Effector memory CD8-positive, alpha-beta T cell (primary cell): ENCODE data around the gene ADAM33.

Experiments
- ATAC-seq: fragments of 150-1000 bp; cut with Tn5 transposase; replicated peaks from 2 replicates; pipeline ENCODE4 v1.10.0; 2021; ENCODE audit warnings: mild to moderate bottlenecking, moderate library complexity
- DNase-seq, 3 experiments: peaks; one replicate each; pipeline ENCODE4 v3.0.0; 2021
- H3K27ac Mint-ChIP-seq, 2 donors: one replicate each; pipeline ENCODE4 v1.8.0; 2022; ENCODE audit warnings: mild to moderate bottlenecking in 2 of 2, mixed read lengths in 2 of 2, moderate library complexity in 2 of 2
- H3K27me3 Mint-ChIP-seq, 2 donors: one replicate each; pipeline ENCODE4 v1.8.0; 2022; ENCODE audit warnings: mixed read lengths in 2 of 2
- H3K36me3 Mint-ChIP-seq: one replicate; pipeline ENCODE4 v1.8.0; 2022; ENCODE audit warnings: mild to moderate bottlenecking, moderate library complexity, mixed read lengths; ENCODE audit not compliant: insufficient read depth
- H3K4me1 Mint-ChIP-seq, 2 donors: one replicate each; pipeline ENCODE4 v1.8.0; 2022; ENCODE audit warnings: low read depth in 2 of 2, mixed read lengths in 2 of 2
- H3K4me3 Mint-ChIP-seq, 2 donors: one replicate each; pipeline ENCODE4 v1.8.0; 2022; ENCODE audit warnings: mild to moderate bottlenecking in 2 of 2, mixed read lengths in 2 of 2, moderate library complexity in 2 of 2
- H3K9me3 Mint-ChIP-seq, 2 donors: one replicate each; pipeline ENCODE4 v1.8.0; 2022; ENCODE audit warnings: mixed read lengths in 2 of 2
- total RNA-seq, 9 experiments: gene quantifications; one replicate each; lab custom pipeline; 2026; lab: John Stamatoyannopoulos, UW

Gene ADAM33, protein sequence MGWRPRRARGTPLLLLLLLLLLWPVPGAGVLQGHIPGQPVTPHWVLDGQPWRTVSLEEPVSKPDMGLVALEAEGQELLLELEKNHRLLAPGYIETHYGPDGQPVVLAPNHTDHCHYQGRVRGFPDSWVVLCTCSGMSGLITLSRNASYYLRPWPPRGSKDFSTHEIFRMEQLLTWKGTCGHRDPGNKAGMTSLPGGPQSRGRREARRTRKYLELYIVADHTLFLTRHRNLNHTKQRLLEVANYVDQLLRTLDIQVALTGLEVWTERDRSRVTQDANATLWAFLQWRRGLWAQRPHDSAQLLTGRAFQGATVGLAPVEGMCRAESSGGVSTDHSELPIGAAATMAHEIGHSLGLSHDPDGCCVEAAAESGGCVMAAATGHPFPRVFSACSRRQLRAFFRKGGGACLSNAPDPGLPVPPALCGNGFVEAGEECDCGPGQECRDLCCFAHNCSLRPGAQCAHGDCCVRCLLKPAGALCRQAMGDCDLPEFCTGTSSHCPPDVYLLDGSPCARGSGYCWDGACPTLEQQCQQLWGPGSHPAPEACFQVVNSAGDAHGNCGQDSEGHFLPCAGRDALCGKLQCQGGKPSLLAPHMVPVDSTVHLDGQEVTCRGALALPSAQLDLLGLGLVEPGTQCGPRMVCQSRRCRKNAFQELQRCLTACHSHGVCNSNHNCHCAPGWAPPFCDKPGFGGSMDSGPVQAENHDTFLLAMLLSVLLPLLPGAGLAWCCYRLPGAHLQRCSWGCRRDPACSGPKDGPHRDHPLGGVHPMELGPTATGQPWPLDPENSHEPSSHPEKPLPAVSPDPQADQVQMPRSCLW
- total RNA-seq: 0 to 0.12 (median 0) reads per million in 9 experiments

DNA sequence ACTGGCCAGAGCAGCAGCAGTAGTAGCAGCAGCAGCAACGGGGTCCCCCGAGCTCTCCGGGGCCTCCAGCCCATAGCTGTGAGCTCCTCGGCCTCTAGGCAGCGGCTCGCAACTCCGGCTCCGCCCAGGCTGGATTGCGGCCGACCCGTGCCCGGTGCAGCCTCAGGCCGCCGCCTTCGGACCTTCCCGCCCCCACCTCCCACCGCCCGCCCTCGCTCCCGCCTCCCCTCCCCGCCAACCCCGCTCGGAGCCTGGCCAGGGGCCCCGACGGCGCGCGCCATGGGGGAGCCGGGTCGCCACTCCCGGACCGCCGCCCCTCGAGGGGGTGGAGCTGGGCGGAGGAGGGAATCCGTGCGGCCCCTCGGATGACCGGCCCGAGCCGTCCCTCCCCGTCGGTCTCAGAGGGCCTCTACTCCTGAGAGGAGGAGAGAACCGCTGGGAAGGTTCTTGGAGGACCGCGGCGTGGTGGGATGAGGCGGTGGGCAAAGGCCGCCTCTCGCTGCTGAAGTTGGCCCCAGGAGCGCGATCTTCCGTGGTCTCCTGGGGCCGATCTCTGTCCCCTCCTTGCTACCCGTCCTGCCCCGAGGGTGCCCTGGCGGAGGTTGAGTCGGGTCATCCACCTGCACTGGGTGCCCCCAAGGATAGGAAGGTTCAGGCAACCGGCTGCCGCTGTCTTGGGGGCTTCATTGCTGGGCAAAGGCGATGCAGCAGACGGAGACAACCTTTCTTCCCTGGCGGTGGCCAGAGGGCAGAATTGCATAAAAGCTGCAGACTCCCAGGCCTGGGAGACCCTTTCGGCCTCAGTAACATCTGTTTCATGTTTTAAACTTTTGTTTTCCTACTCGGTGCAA lies at the start of gene ADAM33:
Gene ADAM33 (minus strand): TSS at position 80 of the 851 bp plus-strand sequence. CDS start 6 bp downstream, at position 74.
- peak within 1 kb of the TSS in 1 of 2 donors; percentile 30 for H3K4me3 Mint-ChIP-seq
- no peak within 1 kb of the TSS for H3K27ac Mint-ChIP-seq
- H3K36me3 Mint-ChIP-seq: no peaks in the 10 kb centered on the region
- peaks cover 69 to 91% of the 10 kb centered on the region in 2 donors for H3K27me3 Mint-ChIP-seq
- H3K9me3 Mint-ChIP-seq: no peaks in the 10 kb centered on the region
- peaks cover 0 to 4% of the 10 kb centered on the region in 2 donors for H3K4me1 Mint-ChIP-seq
- DNase-seq (no peak), ATAC-seq (no peak)

DNA sequence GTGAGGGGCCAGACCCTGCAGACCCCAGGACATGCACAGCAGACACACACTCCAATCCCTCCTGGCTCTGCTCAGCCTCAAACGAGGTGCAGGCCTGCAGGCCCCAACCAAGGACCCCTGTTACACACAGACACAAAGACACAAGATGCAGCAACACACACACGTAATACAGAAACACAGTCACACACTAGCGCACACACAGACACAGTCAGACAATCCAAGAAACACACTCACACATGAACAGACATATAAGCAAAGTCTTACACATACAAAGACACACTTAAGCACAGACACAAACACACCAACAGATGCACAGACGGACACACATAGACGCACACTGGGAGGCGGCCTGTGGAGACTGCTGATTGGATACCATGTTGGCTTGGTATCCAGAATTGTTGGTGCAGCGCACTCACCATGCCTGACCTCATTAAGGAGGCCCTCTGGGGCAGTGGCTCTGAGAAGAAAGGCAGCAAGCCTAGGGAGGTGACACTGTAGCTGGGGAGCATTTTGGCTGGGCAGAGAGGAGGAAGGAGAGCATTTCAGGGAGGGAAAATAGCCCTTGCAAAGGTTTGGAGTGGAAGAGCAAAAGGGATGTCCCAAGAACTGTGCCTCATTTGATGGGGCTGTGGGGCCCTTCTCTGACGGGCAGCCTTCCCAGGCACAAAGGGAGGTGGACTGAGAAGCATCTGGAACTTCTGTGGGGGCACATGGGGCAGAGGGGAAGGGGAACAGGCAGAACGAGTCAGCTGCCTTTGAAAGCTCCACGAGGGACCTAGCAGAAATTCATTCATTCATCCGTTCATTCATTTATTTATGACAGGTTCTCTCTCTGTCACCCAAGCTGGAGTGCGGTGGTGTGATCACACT lies 49.2 kb upstream of the ADAM33 start:
- H3K4me3 Mint-ChIP-seq: no peak overlapping the region
- H3K27ac Mint-ChIP-seq: no peak overlapping the region
- no peak for ATAC-seq
- H3K4me1 Mint-ChIP-seq: peaks cover 0 to 3% of the 10 kb centered on the region in 2 donors
- H3K9me3 Mint-ChIP-seq: no peaks in the 10 kb centered on the region
- peaks cover 53 to 79% of the 10 kb centered on the region in 2 donors for H3K27me3 Mint-ChIP-seq
- peaks cover 6% of the 10 kb centered on the region for H3K36me3 Mint-ChIP-seq
- DNase-seq: no peak

DNA sequence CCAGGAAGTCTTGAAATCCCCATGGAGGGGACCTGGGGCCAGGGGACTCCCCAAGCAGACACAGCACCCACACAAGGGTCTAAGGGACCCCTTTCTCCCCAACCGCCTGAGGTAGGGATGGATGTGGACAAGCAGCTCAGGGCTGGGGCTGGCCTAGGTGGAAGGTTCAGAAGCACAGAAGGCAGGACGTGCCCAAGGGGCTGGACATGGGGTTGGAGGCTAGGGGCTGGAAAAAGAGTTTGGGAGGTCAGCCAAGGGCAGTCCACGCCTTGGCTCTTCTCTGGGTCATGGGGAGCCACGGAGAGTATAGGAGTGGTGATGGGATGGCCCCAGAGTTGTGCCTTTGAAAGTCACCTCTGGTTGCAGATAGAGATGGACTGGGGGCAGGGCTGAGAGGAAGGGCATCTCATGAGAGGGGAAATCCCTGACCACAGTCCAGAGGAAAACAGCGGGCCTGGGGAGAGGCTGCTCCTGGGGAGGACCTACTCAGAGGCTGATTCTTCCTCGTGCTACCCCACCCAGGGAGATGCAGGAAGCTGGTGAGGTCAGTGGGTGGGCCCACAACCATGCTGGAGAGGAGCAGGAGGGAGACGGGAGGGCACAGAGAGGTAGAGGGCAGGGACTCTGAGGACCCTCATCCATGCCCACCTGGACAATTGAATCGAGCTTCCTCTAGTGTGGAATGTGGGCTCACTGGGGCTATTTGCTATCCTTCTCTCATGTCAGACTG lies 48.2 kb upstream of the ADAM33 start:
- DNase-seq (no peak), ATAC-seq (no peak)
- Mint-ChIP-seq H3K4me3 (no peak overlapping the region), H3K27ac (no peak overlapping the region), H3K27me3 (peaks cover 59 to 86% of the 10 kb centered on the region in 2 donors), H3K4me1 (peaks cover 0 to 3% of the 10 kb centered on the region in 2 donors), H3K36me3 (peaks cover 6% of the 10 kb centered on the region), H3K9me3 (no peaks in the 10 kb centered on the region)

DNA sequence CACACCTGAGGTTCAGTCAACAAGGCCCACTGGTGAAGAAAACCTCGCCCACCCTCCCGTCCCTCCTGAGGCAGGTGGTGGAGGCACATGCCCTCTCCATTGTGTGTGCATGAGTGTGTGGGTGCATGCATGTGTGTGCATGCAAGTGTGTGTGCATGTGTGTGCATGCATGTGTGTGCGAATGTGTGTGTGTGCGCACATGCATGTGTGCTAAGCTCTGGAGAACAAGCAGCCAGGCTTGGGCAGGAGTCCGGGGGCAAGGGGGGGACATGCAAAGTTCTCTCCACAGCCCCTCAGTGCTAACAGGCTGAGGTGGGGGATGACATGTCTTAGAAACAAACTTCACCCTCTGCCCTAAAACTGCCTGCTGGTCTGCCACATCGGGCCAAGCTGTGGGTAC lies 47.6 kb upstream of the ADAM33 start:
- no peaks in the 10 kb centered on the region for H3K9me3 Mint-ChIP-seq
- H3K4me3 Mint-ChIP-seq: no peak overlapping the region
- no peak overlapping the region for H3K27ac Mint-ChIP-seq
- H3K4me1 Mint-ChIP-seq: peaks cover 0 to 3% of the 10 kb centered on the region in 2 donors
- ATAC-seq: no peak
- H3K36me3 Mint-ChIP-seq: peaks cover 6% of the 10 kb centered on the region
- DNase-seq: no peak
- H3K27me3 Mint-ChIP-seq: peaks cover 64 to 88% of the 10 kb centered on the region in 2 donors

DNA sequence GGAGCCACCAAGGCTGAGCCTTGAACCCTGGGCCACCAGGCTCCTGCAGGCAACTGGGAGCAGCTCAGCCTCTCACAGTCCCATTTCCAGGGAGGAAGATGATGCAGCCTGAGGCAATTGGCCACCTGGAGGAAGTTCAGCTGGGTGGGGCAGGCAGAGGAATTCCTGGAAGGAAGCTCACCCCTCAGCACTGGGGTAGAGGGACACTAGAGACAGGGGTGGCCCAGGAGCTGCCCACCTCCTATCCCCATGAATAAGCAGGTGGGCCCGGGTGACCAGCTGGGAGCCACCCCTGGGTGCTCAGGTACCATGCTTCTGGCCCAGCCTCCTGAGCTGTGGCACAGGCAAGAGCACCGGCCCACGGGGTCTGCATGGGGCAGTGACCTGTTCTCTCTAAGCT lies 47.1 kb upstream of the ADAM33 start:
- Mint-ChIP-seq H3K4me1 (peaks cover 0 to 3% of the 10 kb centered on the region in 2 donors), H3K27ac (no peak overlapping the region), H3K36me3 (peaks cover 6% of the 10 kb centered on the region), H3K9me3 (no peaks in the 10 kb centered on the region), H3K4me3 (no peak overlapping the region), H3K27me3 (peaks cover 69 to 85% of the 10 kb centered on the region in 2 donors)
- ATAC-seq: no peak
- DNase-seq: no peak

DNA sequence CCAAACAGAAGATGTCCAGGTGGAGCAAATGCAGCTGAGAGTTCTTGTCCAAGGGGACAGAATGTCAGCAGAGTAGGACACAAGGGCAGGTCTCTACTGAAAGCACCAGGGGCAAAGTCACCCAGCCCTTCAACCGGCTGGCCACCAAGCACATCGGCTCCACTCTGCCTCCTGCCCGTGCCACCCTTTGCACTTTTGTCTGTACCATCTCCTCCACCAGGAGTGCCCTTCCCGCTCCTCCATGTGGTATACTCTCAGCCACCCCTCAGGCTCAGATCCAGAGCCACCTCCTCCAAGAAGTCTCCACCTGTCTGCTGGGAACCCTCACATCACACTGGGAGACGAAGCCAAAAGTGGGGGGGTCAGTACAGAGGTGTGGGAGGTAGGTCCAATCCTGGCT lies 46.5 kb upstream of the ADAM33 start:
- DNase-seq (no peak), ATAC-seq (no peak)
- H3K4me1 Mint-ChIP-seq: peaks cover 0 to 3% of the 10 kb centered on the region in 2 donors
- H3K9me3 Mint-ChIP-seq: no peaks in the 10 kb centered on the region
- no peak overlapping the region for H3K27ac Mint-ChIP-seq
- H3K36me3 Mint-ChIP-seq: peaks cover 5% of the 10 kb centered on the region
- no peak overlapping the region for H3K4me3 Mint-ChIP-seq
- H3K27me3 Mint-ChIP-seq: peaks cover 68 to 81% of the 10 kb centered on the region in 2 donors

DNA sequence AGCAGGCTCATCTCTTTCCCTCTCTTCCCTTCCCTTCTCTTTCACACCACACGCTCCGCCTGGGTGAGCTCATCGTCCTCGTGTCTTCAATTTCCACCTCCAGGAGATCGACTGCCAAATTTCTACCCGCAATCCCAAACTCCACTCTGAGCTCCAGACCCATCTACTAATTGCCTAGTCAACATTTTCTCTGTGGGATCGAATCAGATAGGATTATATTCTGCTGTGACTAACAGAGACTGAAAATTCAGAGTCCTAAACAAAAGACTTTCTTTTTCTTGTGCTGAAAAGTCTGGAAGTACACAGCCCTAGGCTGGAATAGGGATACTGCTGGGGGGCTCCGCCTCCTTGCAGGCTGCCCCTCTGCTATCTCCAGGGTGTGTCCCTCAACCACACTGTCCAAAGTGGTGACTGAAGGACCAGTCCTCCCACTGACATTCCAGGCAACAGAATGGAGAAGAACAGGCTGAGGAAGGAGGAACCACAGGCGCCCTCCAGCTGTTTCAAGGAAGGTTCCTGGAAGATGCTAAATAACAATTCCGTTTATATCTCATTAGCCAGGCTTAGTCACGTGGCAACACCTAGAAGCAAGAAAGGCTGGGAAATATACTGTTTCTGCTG lies 45.7 kb upstream of the ADAM33 start:
- no peaks in the 10 kb centered on the region for H3K36me3 Mint-ChIP-seq
- no peaks in the 10 kb centered on the region for H3K9me3 Mint-ChIP-seq
- DNase-seq (no peak), ATAC-seq (no peak)
- H3K4me3 Mint-ChIP-seq: no peak overlapping the region
- H3K4me1 Mint-ChIP-seq: peaks cover 0 to 3% of the 10 kb centered on the region in 2 donors
- no peak overlapping the region for H3K27ac Mint-ChIP-seq
- H3K27me3 Mint-ChIP-seq: peaks cover 68 to 82% of the 10 kb centered on the region in 2 donors

DNA sequence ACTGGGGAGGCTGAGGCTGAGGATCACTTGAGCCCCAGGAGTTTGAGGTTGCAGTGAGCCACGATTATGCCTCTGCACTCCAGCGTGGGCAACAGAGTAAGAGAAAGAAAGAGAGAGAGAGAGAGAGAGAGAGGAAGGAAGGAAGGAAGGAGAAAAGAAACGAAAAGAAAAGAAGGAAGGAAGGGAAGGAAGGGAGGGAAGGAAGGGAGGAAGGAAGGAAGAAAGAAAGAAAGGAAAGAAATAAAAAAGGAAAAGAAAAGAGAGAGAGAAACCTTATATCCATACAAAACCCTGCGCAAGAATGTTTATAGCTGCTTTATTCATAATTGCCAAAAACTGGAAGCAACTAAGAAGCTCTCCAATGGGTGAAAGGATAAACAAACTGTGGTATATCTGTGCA lies 42.5 kb upstream of the ADAM33 start:
- Mint-ChIP-seq H3K9me3 (no peaks in the 10 kb centered on the region), H3K36me3 (peaks cover 3% of the 10 kb centered on the region), H3K4me3 (no peak overlapping the region), H3K4me1 (peaks cover 0 to 1% of the 10 kb centered on the region in 2 donors), H3K27ac (no peak overlapping the region), H3K27me3 (peaks cover 68 to 80% of the 10 kb centered on the region in 2 donors)
- DNase-seq (no peak), ATAC-seq (no peak)

DNA sequence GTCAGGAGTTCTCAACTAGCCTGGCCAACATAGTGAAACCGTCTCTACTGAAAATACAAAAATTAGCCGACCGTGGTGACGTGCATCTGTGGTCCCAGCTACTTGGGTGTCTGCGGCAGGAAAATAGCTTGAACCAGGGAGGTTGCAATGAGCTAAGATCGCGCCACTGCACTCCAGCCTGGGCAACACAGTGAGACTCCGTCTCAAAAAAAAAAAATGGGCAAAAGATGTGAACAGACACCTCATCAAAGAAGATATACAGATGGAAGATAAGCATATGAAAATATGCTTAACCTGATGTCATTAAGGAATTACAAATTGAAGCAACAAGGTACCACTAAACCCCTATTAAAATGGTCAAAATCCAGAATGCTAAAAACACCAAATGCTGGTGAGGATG lies 41.5 kb upstream of the ADAM33 start:
- no peak for ATAC-seq
- Mint-ChIP-seq H3K27me3 (peaks cover 65 to 75% of the 10 kb centered on the region in 2 donors), H3K9me3 (no peaks in the 10 kb centered on the region)

DNA sequence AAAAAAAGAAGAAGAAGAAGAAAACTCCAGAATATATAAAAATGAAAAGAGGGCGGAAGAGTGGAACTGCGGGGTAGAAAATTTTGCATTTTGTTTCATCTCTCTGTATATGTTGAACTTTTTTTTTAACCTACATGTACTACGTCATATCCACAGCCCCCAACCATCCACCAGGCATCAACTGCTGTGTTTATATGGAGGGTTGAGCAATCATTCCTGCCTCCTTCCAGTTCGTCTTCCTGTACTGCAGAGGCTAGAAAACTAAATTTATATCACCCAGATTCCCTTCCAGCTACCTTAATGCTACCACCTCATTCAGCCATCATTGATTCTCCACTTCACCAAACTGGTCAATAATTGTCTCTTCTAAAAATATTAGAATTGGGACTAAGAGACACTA lies 40.1 kb upstream of the ADAM33 start:
- Mint-ChIP-seq H3K9me3 (no peaks in the 10 kb centered on the region), H3K4me3 (no peak overlapping the region), H3K27me3 (peaks cover 64 to 75% of the 10 kb centered on the region in 2 donors), H3K27ac (no peak overlapping the region), H3K36me3 (peaks cover 3% of the 10 kb centered on the region), H3K4me1 (peaks cover 0 to 1% of the 10 kb centered on the region in 2 donors)
- no peak for DNase-seq
- no peak for ATAC-seq

More for the DNA sequence above, 41.5 kb upstream of the ADAM33 start:
- H3K27ac Mint-ChIP-seq: no peak overlapping the region
- peaks cover 0 to 1% of the 10 kb centered on the region in 2 donors for H3K4me1 Mint-ChIP-seq
- H3K36me3 Mint-ChIP-seq: peaks cover 3% of the 10 kb centered on the region
- no peak for DNase-seq
- no peak overlapping the region for H3K4me3 Mint-ChIP-seq

DNA sequence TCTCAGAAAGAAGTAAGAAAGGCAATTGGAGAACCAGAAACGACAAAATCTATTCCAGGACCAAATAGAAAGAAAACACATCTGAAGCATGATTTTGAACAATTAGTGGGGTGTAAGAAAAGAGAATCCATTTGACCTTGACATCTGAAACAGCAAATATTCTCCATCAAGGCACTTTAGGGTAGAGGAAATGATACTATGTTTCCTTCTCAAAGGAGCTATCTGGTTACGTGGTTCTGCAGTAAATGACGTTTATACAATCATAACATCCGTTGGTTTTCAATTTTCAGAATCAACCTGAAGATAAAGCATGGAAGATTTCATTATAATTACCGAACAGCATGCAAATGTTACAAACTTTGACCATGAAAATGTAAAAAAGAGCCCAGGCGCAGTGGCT lies 38.8 kb upstream of the ADAM33 start:
- Mint-ChIP-seq H3K36me3 (peaks cover 3% of the 10 kb centered on the region), H3K27ac (no peak overlapping the region), H3K4me1 (peaks cover 0 to 1% of the 10 kb centered on the region in 2 donors), H3K4me3 (no peak overlapping the region), H3K27me3 (peaks cover 60 to 77% of the 10 kb centered on the region in 2 donors), H3K9me3 (no peaks in the 10 kb centered on the region)
- ATAC-seq (no peak), DNase-seq (no peak)
